PC-9 (cell line): ENCODE results near the gene WWC2.

Source experiments
- CTCF ChIP-seq: fragments of 200-600 bp; sonication (generic); conservative IDR thresholded peaks from 2 replicates; pipeline ENCODE4 v1.6.1; 2017; ENCODE audit warnings: mixed run types, antibody characterized with exemption, mild to moderate bottlenecking, moderate library complexity
- EZH2 ChIP-seq: fragments of 200-600 bp; sonication (generic); IDR thresholded peaks from 2 replicates; pipeline ENCODE4 v1.8.0; 2017; ENCODE audit warnings: antibody characterized with exemption, low read depth

DNA sequence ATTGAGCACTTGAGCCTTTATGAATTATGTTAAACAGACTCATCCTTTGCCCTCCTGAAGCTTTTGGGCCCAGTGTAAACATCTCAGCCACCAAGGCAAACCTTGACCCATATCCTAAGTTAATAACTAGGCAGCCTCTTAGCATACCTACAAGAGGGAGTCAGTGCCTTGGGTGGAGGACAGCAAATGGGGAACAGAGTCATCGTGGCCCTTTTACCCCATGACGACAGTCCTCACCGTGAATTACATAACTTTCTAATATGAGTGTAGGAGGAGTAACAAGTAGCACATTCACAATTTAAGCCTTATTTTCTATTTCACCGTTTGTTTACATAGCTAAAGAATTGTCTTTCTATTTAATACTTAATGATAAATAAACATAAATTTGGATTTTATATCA lies 204.2 kb downstream of the WWC2 start:
- no peak for TF ChIP-seq CTCF
- no peak for TF ChIP-seq EZH2
